HAP-1 (cell line): Measurements from ENCODE around the gene SMU1.

ENCODE experiments used
- DNase-seq, 2 experiments: peaks; one replicate each; pipeline ENCODE4 v3.0.0-alpha.2; 2016 to 2020; ENCODE audit warnings: low spot score in 2 of 2
- H3K27me3 ChIP-seq: fragments of 250-450 bp; sonication (Bioruptor Pico); 2 replicates; pipeline ENCODE4 v1.5.1; 2020; ENCODE audit warnings: low read depth, mild to moderate bottlenecking, moderate library complexity
- H3K36me3 ChIP-seq: fragments of 250-450 bp; sonication (Bioruptor Pico); replicated peaks from 2 replicates; pipeline ENCODE4 v1.5.1; 2020; ENCODE audit warnings: mild to moderate bottlenecking
- H3K4me1 ChIP-seq: fragments of 250-450 bp; sonication (Bioruptor Pico); 2 replicates; pipeline ENCODE4 v1.5.1; 2020; ENCODE audit warnings: mild to moderate bottlenecking
- H3K4me3 ChIP-seq: fragments of 250-450 bp; sonication (Bioruptor Pico); 2 replicates; pipeline ENCODE4 v1.5.1; 2020; ENCODE audit warnings: mild to moderate bottlenecking, moderate library complexity
- H3K9me3 ChIP-seq: fragments of 250-450 bp; sonication (Bioruptor Pico); 2 replicates; pipeline ENCODE4 v1.5.1; 2020; ENCODE audit warnings: mild to moderate bottlenecking, moderate library complexity
- in situ Hi-C: fragments of 300-500 bp; cut with MboI; formaldehyde crosslinking; loops from 3 replicates; pipeline ENCODE4 v1.14.3; 2020; ENCODE audit warnings: low sequenced_read_pairs, inconsistent platforms, mixed read lengths

The SMU1 gene

DNA sequence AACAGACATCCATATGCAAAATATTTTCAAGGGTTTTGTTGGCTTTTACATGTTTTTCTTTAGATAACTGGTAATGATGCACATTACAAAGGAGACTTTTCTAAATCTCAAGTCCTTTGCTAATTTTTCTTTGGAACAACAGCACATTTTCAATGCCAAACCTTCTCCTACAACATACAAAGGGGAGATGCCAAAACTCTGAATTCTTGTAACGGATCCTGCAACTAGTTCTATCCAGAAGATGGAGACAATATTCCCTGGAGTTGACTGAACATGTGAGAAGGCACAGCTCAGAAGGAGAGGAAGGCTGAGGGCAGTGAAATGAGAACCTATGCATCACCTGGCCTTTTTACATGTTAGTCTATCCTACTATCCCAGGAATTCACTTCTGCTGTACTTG is 30.4 kb downstream of the SMU1 start:
- Histone ChIP-seq H3K36me3 (peaks cover 36% of the 10 kb centered on the region), H3K4me1 (peaks cover 5% of the 10 kb centered on the region), H3K9me3 (no peaks in the 10 kb centered on the region), H3K4me3 (no peak overlapping the region), H3K27me3 (no peaks in the 10 kb centered on the region)
- in situ Hi-C loops: no loop called here
- no peak for DNase-seq

DNA sequence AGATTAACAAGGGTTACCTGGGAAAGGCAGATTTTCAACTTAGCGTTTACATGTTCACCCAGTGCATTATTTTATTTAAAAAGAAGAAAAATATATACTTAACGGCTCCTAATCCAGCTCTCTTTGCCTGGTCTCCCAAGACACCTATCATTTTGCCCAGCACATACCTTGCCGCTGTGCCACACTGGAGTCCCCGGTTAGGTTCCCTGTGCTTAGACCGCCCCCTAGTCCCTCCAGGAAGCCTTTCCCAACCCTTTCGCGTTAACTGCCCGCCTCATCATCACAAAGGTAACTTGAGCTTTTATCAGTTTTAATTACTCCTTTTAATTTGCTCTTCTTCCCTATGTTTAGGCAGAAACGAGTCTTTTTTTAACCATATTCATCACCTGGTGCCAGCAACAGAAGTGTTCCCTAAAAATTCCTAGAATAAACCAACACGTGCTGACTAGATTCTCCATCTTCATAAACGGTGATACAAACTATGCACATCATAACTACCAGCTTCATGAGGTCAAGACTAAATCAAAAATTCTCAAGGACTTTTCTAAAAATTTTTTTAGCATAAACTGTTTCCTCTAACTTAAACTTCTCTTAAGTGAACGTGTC is 31.7 kb downstream of the SMU1 start:
- in situ Hi-C loops: no loop called here
- Histone ChIP-seq H3K4me1 (peaks cover 5% of the 10 kb centered on the region), H3K36me3 (peaks cover 44% of the 10 kb centered on the region), H3K27me3 (no peaks in the 10 kb centered on the region), H3K4me3 (no peak overlapping the region), H3K9me3 (no peaks in the 10 kb centered on the region)
- DNase-seq: no peak

DNA sequence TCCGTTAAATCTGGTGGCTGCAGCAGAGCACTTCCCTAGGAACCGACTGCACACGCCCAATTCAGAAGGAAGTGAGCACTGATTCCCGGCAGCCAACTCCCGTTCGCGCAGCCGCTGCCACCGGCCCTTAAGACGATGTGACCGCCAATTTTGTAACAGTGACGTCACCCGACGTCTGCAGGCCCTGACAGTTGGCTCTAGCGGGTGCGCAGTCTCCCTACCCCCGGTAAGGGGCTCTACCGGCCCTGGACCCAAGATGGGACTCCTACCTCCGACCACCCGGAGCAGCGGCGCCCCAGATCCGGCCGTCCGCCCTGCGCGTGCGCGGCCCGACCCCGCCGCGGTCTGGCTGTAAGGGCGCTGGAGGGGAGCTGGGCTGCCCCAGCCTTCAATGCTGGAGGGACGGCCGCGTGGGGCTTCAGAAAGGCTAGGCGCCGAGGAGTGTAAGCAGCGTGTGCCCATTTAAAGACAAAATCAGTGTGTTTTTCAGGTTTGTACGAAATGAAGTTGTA is 32.3 kb downstream of the SMU1 start:
- Histone ChIP-seq H3K36me3 (peaks cover 45% of the 10 kb centered on the region), H3K4me1 (peaks cover 5% of the 10 kb centered on the region), H3K4me3 (no peak overlapping the region), H3K27me3 (no peaks in the 10 kb centered on the region), H3K9me3 (no peaks in the 10 kb centered on the region)
- no peak for DNase-seq
- in situ Hi-C loops: no loop called here

DNA sequence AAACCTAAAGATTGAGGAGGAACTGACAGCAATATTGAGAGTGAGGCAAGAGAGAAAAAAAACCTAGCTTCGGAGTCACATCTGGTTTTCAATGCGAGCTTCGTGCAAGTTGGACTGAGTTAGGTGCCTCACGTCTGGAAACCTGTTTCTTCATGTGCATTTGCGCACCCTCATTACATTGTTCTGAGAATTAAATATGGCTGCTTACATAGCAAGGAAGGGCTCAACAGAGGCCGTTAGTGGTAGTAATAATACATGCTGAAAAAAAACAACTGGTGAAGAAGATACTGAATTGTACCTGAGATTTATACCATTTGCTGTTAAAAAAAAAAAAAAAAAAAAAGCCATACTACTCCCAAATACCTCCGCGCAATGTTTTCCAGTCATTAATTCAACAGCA is 32.8 kb downstream of the SMU1 start:
- in situ Hi-C loops: no loop called here
- Histone ChIP-seq H3K4me1 (peaks cover 5% of the 10 kb centered on the region), H3K27me3 (no peaks in the 10 kb centered on the region), H3K4me3 (no peak overlapping the region), H3K36me3 (peaks cover 45% of the 10 kb centered on the region), H3K9me3 (no peaks in the 10 kb centered on the region)
- DNase-seq: no peak

DNA sequence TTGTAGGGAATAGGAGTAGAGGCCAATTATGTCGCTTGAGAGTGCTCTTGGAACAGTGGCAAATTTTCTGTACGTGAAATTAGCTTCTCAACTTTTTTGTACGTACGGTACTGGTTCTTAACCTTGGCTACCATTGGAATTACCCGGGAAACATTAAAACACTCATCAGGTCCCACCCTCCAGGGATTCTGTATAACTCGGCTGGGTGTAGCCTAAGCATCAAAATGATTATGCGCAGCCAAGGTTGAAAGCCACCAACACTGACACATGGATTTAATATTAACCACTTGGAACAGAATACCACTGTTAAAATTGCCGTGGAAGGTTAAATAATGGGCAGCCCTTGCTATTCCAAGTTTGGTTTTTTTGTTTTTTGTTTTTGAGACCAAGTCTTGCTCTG is 34.0 kb downstream of the SMU1 start:
- H3K36me3 ChIP-seq: peaks cover 45% of the 10 kb centered on the region
- no peak for DNase-seq
- H3K4me1 ChIP-seq: peaks cover 5% of the 10 kb centered on the region
- no peaks in the 10 kb centered on the region for H3K9me3 ChIP-seq
- no peaks in the 10 kb centered on the region for H3K27me3 ChIP-seq
- in situ Hi-C loops: no loop called here
- H3K4me3 ChIP-seq: no peak overlapping the region

DNA sequence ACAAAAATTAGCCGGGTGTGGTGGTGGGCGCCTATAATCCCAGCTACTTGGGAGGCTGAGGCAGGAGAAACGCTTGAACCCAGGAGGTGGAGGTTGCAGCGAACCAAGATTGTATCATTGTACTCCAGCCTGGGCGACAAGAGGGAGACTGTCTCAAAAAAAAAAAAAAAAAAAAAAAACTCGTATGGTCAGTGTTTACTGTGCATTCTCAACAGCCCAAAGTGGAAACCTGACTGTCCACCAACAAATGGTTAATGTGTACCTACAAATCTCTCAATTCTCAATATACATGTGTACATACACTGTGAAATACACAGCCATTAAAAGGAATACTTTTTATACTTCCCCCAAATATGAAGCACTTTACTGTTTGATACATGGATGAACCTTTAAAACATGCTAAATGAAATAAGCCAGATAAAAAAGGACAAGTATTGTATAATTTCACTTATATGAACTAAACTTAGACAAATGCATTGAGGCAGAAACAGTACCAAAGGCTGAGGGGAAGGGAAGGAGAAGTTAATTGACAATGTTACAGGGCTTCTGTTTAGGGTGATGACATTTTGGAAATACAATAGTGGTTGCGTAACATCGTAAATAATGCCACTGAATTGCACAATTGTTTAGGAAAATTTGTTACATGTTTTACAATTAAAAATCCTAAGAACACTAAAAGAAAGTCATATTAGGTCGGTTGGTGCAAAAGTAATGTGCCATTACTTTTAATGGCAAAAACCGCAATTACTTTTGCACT is 34.9 kb downstream of the SMU1 start:
- no peaks in the 10 kb centered on the region for H3K9me3 ChIP-seq
- in situ Hi-C loops: no loop called here
- no peak overlapping the region for H3K4me3 ChIP-seq
- peaks cover 50% of the 10 kb centered on the region for H3K36me3 ChIP-seq
- no peak for DNase-seq
- H3K27me3 ChIP-seq: no peaks in the 10 kb centered on the region
- peaks cover 5% of the 10 kb centered on the region for H3K4me1 ChIP-seq

DNA sequence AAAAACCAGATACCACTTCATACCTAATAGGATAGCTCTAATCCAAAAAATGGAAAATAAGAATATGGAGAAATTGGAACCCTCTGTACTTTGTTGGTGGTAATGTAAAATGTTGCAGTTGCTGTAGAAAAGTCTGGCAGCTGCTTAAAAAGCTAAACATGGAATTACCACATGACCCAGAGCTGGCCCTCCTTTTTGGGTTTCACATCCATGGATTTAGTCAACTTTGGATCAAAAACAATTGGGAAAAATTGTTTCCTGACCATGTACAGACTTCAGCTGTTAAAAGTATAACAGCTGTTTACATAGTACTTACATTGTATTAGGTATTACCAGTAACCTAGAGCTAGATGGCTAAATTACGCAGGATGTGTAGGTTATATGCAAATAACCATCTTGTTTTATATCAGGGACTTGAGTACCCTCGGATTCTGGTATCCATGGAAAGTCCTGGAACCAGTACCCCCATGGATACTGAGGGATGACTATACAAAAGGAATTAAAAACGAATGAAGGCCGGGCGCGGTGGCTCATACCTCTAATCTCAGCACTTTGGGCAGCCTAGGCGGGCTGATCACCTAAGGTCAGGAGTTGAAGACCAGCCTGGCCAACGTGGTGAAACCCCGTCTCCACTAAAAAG is 35.6 kb downstream of the SMU1 start:
- Histone ChIP-seq H3K27me3 (no peaks in the 10 kb centered on the region), H3K4me1 (peaks cover 5% of the 10 kb centered on the region), H3K4me3 (no peak overlapping the region), H3K36me3 (peaks cover 53% of the 10 kb centered on the region), H3K9me3 (no peaks in the 10 kb centered on the region)
- no peak for DNase-seq
- in situ Hi-C loops: no loop called here

DNA sequence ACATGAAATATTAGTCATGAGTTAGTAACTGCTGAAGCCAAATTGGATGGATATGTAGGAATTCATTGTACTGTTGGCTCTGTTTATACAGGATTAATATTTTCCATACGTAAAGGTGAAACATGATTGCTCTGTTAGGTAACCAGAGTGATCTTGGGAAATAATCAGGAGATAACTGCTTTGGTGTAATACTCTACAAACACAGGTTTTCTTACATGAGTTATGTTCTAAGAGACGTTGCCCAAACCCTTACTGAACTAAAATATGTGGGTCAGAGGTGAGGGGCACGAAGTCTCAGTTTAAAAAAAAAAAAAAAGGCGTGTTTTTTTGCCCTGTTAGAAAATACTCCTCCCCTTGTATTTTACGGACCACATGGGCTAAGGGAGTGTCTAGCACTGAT is 43.6 kb downstream of the SMU1 start:
- in situ Hi-C loops: no loop called here
- Histone ChIP-seq H3K9me3 (no peaks in the 10 kb centered on the region), H3K27me3 (no peaks in the 10 kb centered on the region), H3K4me1 (peaks cover 15% of the 10 kb centered on the region), H3K36me3 (peaks cover 95% of the 10 kb centered on the region), H3K4me3 (no peak overlapping the region)
- DNase-seq: no peak

DNA sequence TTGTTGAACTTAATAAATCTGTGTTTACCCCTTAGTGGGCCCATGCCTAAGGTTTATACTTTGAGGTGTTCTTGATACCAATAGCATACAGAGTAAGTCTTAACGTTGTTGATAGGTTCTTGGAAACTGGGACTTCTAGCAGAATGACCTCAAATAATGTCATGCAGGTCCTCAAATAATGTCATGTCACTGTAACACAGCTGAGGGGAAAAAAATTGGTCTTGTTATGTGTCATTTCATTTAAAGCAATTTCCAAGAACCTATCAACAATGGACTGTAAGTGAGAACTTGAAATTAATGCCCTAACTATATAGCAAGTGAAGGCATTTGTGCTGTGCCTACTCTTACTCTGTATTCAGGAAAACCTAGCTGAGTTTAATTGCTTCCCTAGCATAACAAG is 44.2 kb downstream of the SMU1 start:
- in situ Hi-C loops: no loop called here
- Histone ChIP-seq H3K9me3 (no peaks in the 10 kb centered on the region), H3K4me1 (peaks cover 15% of the 10 kb centered on the region), H3K4me3 (no peak overlapping the region), H3K27me3 (no peaks in the 10 kb centered on the region), H3K36me3 (peaks cover 93% of the 10 kb centered on the region)
- DNase-seq: no peak

DNA sequence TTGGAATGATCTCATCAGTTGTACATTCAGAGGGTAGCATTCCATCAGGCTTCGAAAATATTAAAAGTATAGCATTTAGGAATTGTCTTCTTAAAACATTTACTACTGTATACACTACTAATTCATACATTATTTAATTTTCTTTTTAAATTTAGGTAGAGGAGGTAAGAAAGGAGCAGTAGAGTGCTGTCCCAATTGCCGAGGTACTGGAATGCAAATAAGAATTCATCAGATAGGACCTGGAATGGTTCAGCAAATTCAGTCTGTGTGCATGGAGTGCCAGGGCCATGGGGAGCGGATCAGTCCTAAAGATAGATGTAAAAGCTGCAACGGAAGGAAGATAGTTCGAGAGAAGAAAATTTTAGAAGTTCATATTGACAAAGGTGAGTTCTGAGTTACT is 46.2 kb downstream of the SMU1 start:
- Histone ChIP-seq H3K27me3 (no peaks in the 10 kb centered on the region), H3K9me3 (no peaks in the 10 kb centered on the region), H3K4me3 (no peak overlapping the region), H3K36me3 (peaks cover 86% of the 10 kb centered on the region), H3K4me1 (peaks cover 15% of the 10 kb centered on the region)
- in situ Hi-C loops: no loop called here
- no peak for DNase-seq

DNA sequence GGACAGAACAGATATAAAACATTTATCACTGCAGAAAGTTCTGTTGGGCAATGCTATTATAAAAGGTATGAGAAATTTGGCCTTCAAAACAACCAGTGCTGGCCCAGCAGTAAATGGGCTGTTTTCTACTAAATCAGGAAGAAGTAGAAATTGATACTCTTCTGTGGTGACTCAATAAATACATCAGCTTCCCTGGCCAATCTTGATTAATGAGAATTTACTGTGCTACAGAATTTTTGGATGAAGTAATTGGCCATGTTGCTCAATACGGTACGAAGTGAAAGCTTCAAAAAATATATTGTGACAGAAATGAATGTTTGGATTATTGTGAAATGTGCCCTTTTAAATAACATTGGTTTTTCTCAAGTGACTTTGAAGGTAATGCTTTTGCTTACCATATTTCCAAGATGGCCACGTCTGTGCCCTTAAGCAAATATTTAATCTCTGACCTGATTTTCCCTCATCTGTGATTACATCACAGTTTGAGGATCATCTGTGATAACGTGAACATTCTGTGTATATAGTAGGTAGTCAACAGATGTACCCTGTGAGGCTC is 47.2 kb downstream of the SMU1 start:
- peaks cover 15% of the 10 kb centered on the region for H3K4me1 ChIP-seq
- no peak for DNase-seq
- H3K36me3 ChIP-seq: peaks cover 78% of the 10 kb centered on the region
- no peak overlapping the region for H3K4me3 ChIP-seq
- H3K27me3 ChIP-seq: no peaks in the 10 kb centered on the region
- in situ Hi-C loops: no loop called here
- H3K9me3 ChIP-seq: no peaks in the 10 kb centered on the region

DNA sequence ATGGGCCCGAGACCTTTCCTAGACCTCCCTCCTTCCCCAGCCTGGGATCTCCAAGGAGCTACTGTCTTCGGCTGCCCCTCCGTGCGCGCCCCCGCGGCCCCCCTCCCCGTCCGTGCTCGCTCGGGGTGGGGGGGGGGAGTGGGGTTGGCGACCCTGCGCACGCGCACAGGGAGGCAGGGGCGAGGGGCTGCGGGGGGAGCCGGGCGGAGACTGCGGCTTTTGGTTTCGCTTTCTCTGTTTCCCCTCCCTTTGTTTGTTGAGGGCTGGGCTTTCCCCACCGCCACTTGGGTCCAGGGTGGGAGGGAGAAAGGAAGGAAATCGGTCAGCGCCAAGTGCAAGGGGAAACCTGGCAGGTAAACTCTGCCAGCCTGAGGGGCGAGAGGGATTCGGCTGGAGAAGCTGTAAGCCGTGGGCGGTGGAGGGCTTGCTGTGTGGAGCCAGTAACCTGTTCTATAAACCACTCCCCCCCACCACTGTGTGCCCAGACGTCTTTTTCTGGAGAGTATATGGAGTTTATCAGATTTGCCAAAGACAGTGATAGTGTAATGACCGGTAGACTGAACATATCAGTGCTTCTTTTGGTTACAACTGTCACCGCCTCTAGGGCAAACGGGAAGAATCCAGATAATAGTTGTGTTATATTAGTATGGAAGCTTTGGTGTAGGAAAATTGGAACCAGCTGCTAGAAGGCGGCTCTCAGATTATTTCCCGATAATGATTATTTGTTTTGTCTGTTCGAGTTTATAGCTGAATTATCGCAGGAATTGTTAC is 50.7 kb downstream of the SMU1 start:
- H3K36me3 ChIP-seq: peaks cover 51% of the 10 kb centered on the region
- H3K4me1 ChIP-seq: peaks cover 23% of the 10 kb centered on the region
- DNase-seq: peak; percentile 64 to 81
- H3K27me3 ChIP-seq: no peaks in the 10 kb centered on the region
- no peaks in the 10 kb centered on the region for H3K9me3 ChIP-seq
- in situ Hi-C loops: no loop called here
- peak overlapping the region; percentile 100 for H3K4me3 ChIP-seq

DNA sequence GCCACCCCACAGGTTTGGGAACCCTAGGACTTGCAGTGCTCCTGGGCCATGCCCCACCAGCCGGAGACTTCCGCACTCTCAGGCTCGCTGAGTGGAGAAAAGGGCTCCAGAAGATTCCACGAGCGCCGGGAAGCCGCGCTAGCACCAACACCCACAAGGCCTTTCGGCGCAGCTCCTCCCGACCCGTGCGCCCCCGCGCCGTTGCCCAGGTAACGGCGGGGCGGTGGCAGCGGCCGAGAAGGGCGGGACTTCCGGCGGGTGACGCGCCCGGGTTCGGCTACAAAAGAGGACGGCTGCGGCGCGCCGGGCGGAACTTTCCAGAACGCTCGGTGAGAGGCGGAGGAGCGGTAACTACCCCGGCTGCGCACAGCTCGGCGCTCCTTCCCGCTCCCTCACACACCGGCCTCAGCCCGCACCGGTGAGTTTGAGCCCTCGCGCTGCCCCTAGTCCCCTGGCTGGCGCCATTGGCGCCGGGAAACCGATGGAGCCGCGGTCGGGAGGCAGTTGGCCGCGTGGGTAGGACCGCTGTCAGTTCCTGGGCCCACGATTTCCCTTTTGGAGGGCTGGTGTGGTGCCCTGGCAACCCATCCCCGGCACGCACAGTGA is 51.4 kb downstream of the SMU1 start, which contains the start of gene DNAJA1:
TSS of gene DNAJA1 (plus strand) at position 308 of the 606 bp plus-strand sequence. CDS start 1,212 bp downstream, outside the sequence.
- in situ Hi-C loops: no loop called here
- peak within 1 kb of the TSS; percentile 100 for H3K4me3 ChIP-seq
- H3K9me3 ChIP-seq: no peaks in the 10 kb centered on the region
- DNase-seq: peak; percentile 85 to 93
- peaks cover 23% of the 10 kb centered on the region for H3K4me1 ChIP-seq
- H3K36me3 ChIP-seq: peaks cover 48% of the 10 kb centered on the region
- no peaks in the 10 kb centered on the region for H3K27me3 ChIP-seq
